Measurements from ENCODE around the gene SHQ1. TPM values are rescaled to one million over a fixed set of nuclear protein-coding genes. Genes with fewer than 3 reads are reported as not detected.

Gene SHQ1
- total RNA-seq, 1 donor = 19.2 TPM

GRCh38 chr3:72802001-72802400 lies 46.2 kb downstream of the SHQ1 start:
- Histone ChIP-seq H3K27me3 (ENCODE audit: insufficient read depth, low read length) (no peaks in the 10 kb centered on the region), H3K4me3 (ENCODE audit: insufficient read depth, low read length) (no peak overlapping the region), H3K4me1 (ENCODE audit: insufficient read depth, low read length) (peaks cover 10% of the 10 kb centered on the region), H3K9me3 (ENCODE audit: low read depth, low read length) (no peaks in the 10 kb centered on the region), H4K20me1 (ENCODE audit: insufficient read depth, low read length) (no peaks in the 10 kb centered on the region), H3K36me3 (ENCODE audit: insufficient read depth, low read length) (no peaks in the 10 kb centered on the region), H3K4me2 (ENCODE audit: insufficient read depth, low read length) (no peak overlapping the region), H3K79me2 (ENCODE audit: insufficient read depth, low read length) (no peaks in the 10 kb centered on the region), H3K27ac (ENCODE audit: low read depth, low read length) (no peak overlapping the region), H2AFZ (ENCODE audit: low read length) (no peak overlapping the region)
- TF ChIP-seq CTCF (IDR thresholded peaks at IDR 0.05; ENCODE audit: extremely low read depth, low read depth, low read length) = no peak
- no peak for DNase-seq (ENCODE audit: insufficient read length, low spot score, missing footprints)

GRCh38 chr3:72800869-72801268 lies 47.4 kb downstream of the SHQ1 start:
- DNase-seq (ENCODE audit: insufficient read length, low spot score, missing footprints) = no peak
- H3K27me3 ChIP-seq (ENCODE audit: insufficient read depth, low read length) = no peaks in the 10 kb centered on the region
- no peak overlapping the region for H3K27ac ChIP-seq (ENCODE audit: low read depth, low read length)
- H4K20me1 ChIP-seq (ENCODE audit: insufficient read depth, low read length) = no peaks in the 10 kb centered on the region
- peaks cover 10% of the 10 kb centered on the region for H3K4me1 ChIP-seq (ENCODE audit: insufficient read depth, low read length)
- no peak overlapping the region for H3K4me3 ChIP-seq (ENCODE audit: insufficient read depth, low read length)
- no peaks in the 10 kb centered on the region for H3K79me2 ChIP-seq (ENCODE audit: insufficient read depth, low read length)
- H3K4me2 ChIP-seq (ENCODE audit: insufficient read depth, low read length) = no peak overlapping the region
- H2AFZ ChIP-seq (ENCODE audit: low read length) = no peak overlapping the region
- no peaks in the 10 kb centered on the region for H3K36me3 ChIP-seq (ENCODE audit: insufficient read depth, low read length)
- no peaks in the 10 kb centered on the region for H3K9me3 ChIP-seq (ENCODE audit: low read depth, low read length)
- no peak for TF ChIP-seq CTCF (IDR thresholded peaks at IDR 0.05; ENCODE audit: extremely low read depth, low read depth, low read length)

GRCh38 chr3:72798552-72799195 lies 49.6 kb downstream of the SHQ1 start:
- Histone ChIP-seq H3K4me3 (ENCODE audit: insufficient read depth, low read length) (no peak overlapping the region), H3K79me2 (ENCODE audit: insufficient read depth, low read length) (no peaks in the 10 kb centered on the region), H3K36me3 (ENCODE audit: insufficient read depth, low read length) (no peaks in the 10 kb centered on the region), H3K4me1 (ENCODE audit: insufficient read depth, low read length) (peaks cover 10% of the 10 kb centered on the region), H2AFZ (ENCODE audit: low read length) (no peak overlapping the region), H3K27ac (ENCODE audit: low read depth, low read length) (peak overlapping the region; percentile 24), H3K27me3 (ENCODE audit: insufficient read depth, low read length) (no peaks in the 10 kb centered on the region), H3K4me2 (ENCODE audit: insufficient read depth, low read length) (no peak overlapping the region), H3K9me3 (ENCODE audit: low read depth, low read length) (no peaks in the 10 kb centered on the region), H4K20me1 (ENCODE audit: insufficient read depth, low read length) (no peaks in the 10 kb centered on the region)
- DNase-seq (ENCODE audit: insufficient read length, low spot score, missing footprints) = peak; percentile 13
- no peak for TF ChIP-seq CTCF (IDR thresholded peaks at IDR 0.05; ENCODE audit: extremely low read depth, low read depth, low read length)

- Histone ChIP-seq H3K9me3 (ENCODE audit: low read depth, low read length) (no peaks in the 10 kb centered on the region), H3K27me3 (ENCODE audit: insufficient read depth, low read length) (no peaks in the 10 kb centered on the region), H3K79me2 (ENCODE audit: insufficient read depth, low read length) (no peaks in the 10 kb centered on the region), H3K4me3 (ENCODE audit: insufficient read depth, low read length) (no peak overlapping the region), H3K36me3 (ENCODE audit: insufficient read depth, low read length) (no peaks in the 10 kb centered on the region), H3K27ac (ENCODE audit: low read depth, low read length) (peak overlapping the region; percentile 24), H3K4me2 (ENCODE audit: insufficient read depth, low read length) (peak overlapping the region; percentile 24), H2AFZ (ENCODE audit: low read length) (peak overlapping the region; percentile 18), H3K4me1 (ENCODE audit: insufficient read depth, low read length) (peaks cover 10% of the 10 kb centered on the region), H4K20me1 (ENCODE audit: insufficient read depth, low read length) (no peaks in the 10 kb centered on the region)
- TF ChIP-seq CTCF (IDR thresholded peaks at IDR 0.05; ENCODE audit: extremely low read depth, low read depth, low read length) = no peak
- DNase-seq (ENCODE audit: insufficient read length, low spot score, missing footprints) = peak; percentile 78
Measured at GRCh38 chr3:72797773-72798543, 50.3 kb downstream of the SHQ1 start.
